K562 (cell line): Measurements from ENCODE around the gene ZNF521. TPM values are rescaled to one million over a fixed set of nuclear protein-coding genes. Genes with fewer than 3 reads are reported as not detected.

Source experiments
- ATAC-seq: fragments of 200-7000 bp; cut with Tn5 transposase; 3 replicates; pipeline ENCODE4 v1.9.1; 2020; ENCODE audit warnings: moderate library complexity
- BruUV-seq: library from RNA; stranded (reverse); fragments of 400-500 nt; replicated peaks from 2 replicates; lab custom pipeline; 2021; lab: Mats Ljungman, UMichigan
- CTCF ChIA-PET: fragments of 300-600 bp; formaldehyde crosslinking; extraction: SDS; loops from one replicate; lab custom pipeline; 2021; ENCODE audit warnings: low intra/inter-chr PET ratio; lab: Yijun Ruan, JAX
- POLR2A ChIA-PET: fragments of 300-600, 350-650 bp; sonication (Branson Sonifier 250); formaldehyde crosslinking; extraction: SDS; loops from one replicate; lab custom pipeline; 2021; ENCODE audit warnings: antibody characterized with exemption, inconsistent platforms; lab: Yijun Ruan, JAX
- DNase-seq, 4 experiments: peaks; one replicate each; pipeline versions ENCODE4 v3.0.0 to v3.0.0-alpha.2; 2011 to 2018; ENCODE audit warnings: low spot score in 3 of 4, mixed read lengths in 3 of 4; ENCODE audit errors: extremely low read depth in 1 of 4
- FAIRE-seq: peaks from 2 replicates; lab custom pipeline; 2011; peaks lifted over from hg19 to GRCh38; lab: Jason Lieb, UNC
- H2AFZ ChIP-seq: 2 replicates; pipeline ENCODE4 v1.6.0; 2011; ENCODE audit warnings: low read depth, low read length, control low read depth, inconsistent platforms
- H3K27ac ChIP-seq: fragments of 200-600 bp; 3 replicates; pipeline ENCODE4 v1.8.0; 2011; ENCODE audit warnings: low read depth, mild to moderate bottlenecking, control low read depth, inconsistent platforms, low read length, moderate library complexity, mixed read lengths; ENCODE audit errors: extremely low read depth
- H3K27me3 ChIP-seq, 2 experiments: fragments of 300-600 bp in 1 of 2; 2 replicates in 1 of 2; 3 replicates in 1 of 2; pipeline versions ENCODE4 v1.6.0 to v1.8.0; 2011; ENCODE audit warnings: inconsistent platforms in 2 of 2, low read length in 2 of 2, mild to moderate bottlenecking in 1 of 2, mixed read lengths in 1 of 2, moderate library complexity in 1 of 2; ENCODE audit not compliant: control insufficient read depth in 2 of 2, insufficient read depth in 2 of 2
- H3K36me3 ChIP-seq: fragments of 300-600 bp; 3 replicates; pipeline ENCODE4 v1.8.0; 2011; ENCODE audit warnings: mild to moderate bottlenecking, low read length, inconsistent platforms; ENCODE audit not compliant: control insufficient read depth, insufficient read depth
- H3K4me1 ChIP-seq, 2 experiments: fragments of 200-600 bp in 1 of 2; replicated peaks in 1 of 2; 2 replicates in 1 of 2; 3 replicates in 1 of 2; pipeline versions ENCODE4 v1.5.1 to v1.8.0; 2011; ENCODE audit warnings: inconsistent platforms in 2 of 2, low read length in 2 of 2, mild to moderate bottlenecking in 1 of 2, mixed read lengths in 1 of 2, moderate library complexity in 1 of 2; ENCODE audit not compliant: control insufficient read depth in 2 of 2, insufficient read depth in 2 of 2
- H3K4me2 ChIP-seq: 2 replicates; pipeline ENCODE4 v1.6.1; 2011; ENCODE audit warnings: low read length, control low read depth, inconsistent platforms, mixed read lengths; ENCODE audit not compliant: insufficient read depth
- H3K4me3 ChIP-seq: fragments of 200-600 bp; sonication (generic), shearing (Covaris generic); 2 replicates; pipeline ENCODE4 v1.5.1; 2016; ENCODE audit warnings: control low read depth, inconsistent platforms
- H3K79me2 ChIP-seq: fragments of 200-600 bp; 3 replicates; pipeline ENCODE4 v1.8.0; 2011; ENCODE audit warnings: low read length, inconsistent platforms; ENCODE audit not compliant: control insufficient read depth, insufficient read depth
- H3K9ac ChIP-seq, 2 experiments: 2 replicates each; pipeline versions ENCODE4 v1.6.0 to v1.6.1; 2011; ENCODE audit warnings: low read depth in 2 of 2, low read length in 2 of 2, control low read depth in 1 of 2, inconsistent platforms in 1 of 2, mild to moderate bottlenecking in 1 of 2, mixed read lengths in 1 of 2; ENCODE audit not compliant: insufficient read depth in 1 of 2
- H3K9me1 ChIP-seq: one replicate; pipeline ENCODE4 v1.6.0; 2011; ENCODE audit warnings: inconsistent platforms, mild to moderate bottlenecking, low read length, moderate library complexity; ENCODE audit not compliant: control insufficient read depth, insufficient read depth
- H3K9me3 ChIP-seq: replicated peaks from 2 replicates; pipeline ENCODE4 v1.5.1; 2011; ENCODE audit warnings: low read depth, low read length, inconsistent platforms; ENCODE audit not compliant: control insufficient read depth, insufficient read depth
- H4K20me1 ChIP-seq: replicated peaks from 2 replicates; pipeline ENCODE4 v1.6.1; 2011; ENCODE audit warnings: low read length, inconsistent platforms, mixed read lengths; ENCODE audit not compliant: control insufficient read depth, insufficient read depth
- CEBPG ChIP-seq, 3 experiments: fragments of 200-800 bp in 1 of 3; sonication (Bioruptor generic) in 1 of 3; sonication (generic) in 1 of 3; formaldehyde crosslinking in 1 of 3; IDR thresholded peaks in 2 of 3; conservative IDR thresholded peaks in 1 of 3; 2 replicates each; pipeline versions ENCODE4 v1.6.1 to v1.8.0; 2016 to 2022; ENCODE audit warnings: missing compliant biosample characterization in 2 of 3, missing genetic modification characterization in 2 of 3, mild to moderate bottlenecking in 1 of 3, missing genetic modification reagents in 1 of 3
- DIDO1 ChIP-seq: fragments of 450-650 bp; IDR thresholded peaks from 2 replicates; pipeline ENCODE4 v1.6.1; 2016; ENCODE audit warnings: low read depth, missing biosample characterization, missing genetic modification characterization
- DMBX1 ChIP-seq: fragments of 250-450 bp; sonication (Bioruptor Pico); IDR thresholded peaks from 2 replicates; pipeline ENCODE4 v1.8.0; 2022; ENCODE audit warnings: inconsistent platforms, mild to moderate bottlenecking, moderate library complexity, borderline replicate concordance
- E2F6 ChIP-seq, 2 experiments: IDR thresholded peaks; 2 replicates each; pipeline ENCODE4 v1.6.1; 2011; ENCODE audit warnings: borderline replicate concordance in 1 of 2, control low read depth in 1 of 2, low read depth in 1 of 2, low read length in 1 of 2, mild to moderate bottlenecking in 1 of 2, mixed read lengths in 1 of 2, moderate library complexity in 1 of 2; ENCODE audit not compliant: insufficient read depth in 1 of 2, insufficient read length in 1 of 2, poor library complexity in 1 of 2, severe bottlenecking in 1 of 2; ENCODE audit errors: extremely low read depth in 1 of 2
- ERF ChIP-seq: fragments of 450-650 bp; formaldehyde crosslinking; IDR thresholded peaks from 2 replicates; pipeline ENCODE4 v1.4.0; 2020; ENCODE audit warnings: mild to moderate bottlenecking, mixed read lengths
- ESRRB ChIP-seq: fragments of 250-450 bp; sonication (Bioruptor Pico); IDR thresholded peaks from 2 replicates; pipeline ENCODE4 v1.5.0; 2020; ENCODE audit warnings: mild to moderate bottlenecking, moderate library complexity, borderline replicate concordance
- FOSL1 ChIP-seq: fragments of 200-800 bp; sonication (Bioruptor generic); conservative IDR thresholded peaks from 2 replicates; pipeline ENCODE4 v1.6.1; 2016; ENCODE audit warnings: missing genetic modification characterization, missing compliant biosample characterization
- FOXK1 ChIP-seq: sonication (generic); formaldehyde crosslinking; IDR thresholded peaks from 2 replicates; pipeline ENCODE4 v1.8.0; 2022; ENCODE audit warnings: missing genetic modification reagents, mild to moderate bottlenecking, borderline replicate concordance
- NCOA4 ChIP-seq: fragments of 450-650 bp; IDR thresholded peaks from 2 replicates; pipeline ENCODE4 v1.6.1; 2018; ENCODE audit warnings: mild to moderate bottlenecking; ENCODE audit not compliant: partially characterized antibody
- NR4A1 ChIP-seq, 2 experiments: fragments of 250-450 bp in 1 of 2; fragments of 450-650 bp in 1 of 2; sonication (Bioruptor Pico) in 1 of 2; IDR thresholded peaks; 2 replicates each; pipeline versions ENCODE4 v1.4.0 to v1.6.1; 2016 to 2020; ENCODE audit warnings: mild to moderate bottlenecking in 2 of 2, missing compliant biosample characterization in 1 of 2, missing genetic modification characterization in 1 of 2, moderate library complexity in 1 of 2
- SAFB ChIP-seq: fragments of 200-400 bp; formaldehyde crosslinking; IDR thresholded peaks from 2 replicates; pipeline ENCODE4 v1.6.1; 2017; ENCODE audit warnings: low read depth, low read length, borderline replicate concordance
- SIN3A ChIP-seq, 2 experiments: fragments of 150-350 bp in 1 of 2; IDR thresholded peaks; 2 replicates each; pipeline ENCODE4 v1.6.1; 2011 to 2016; ENCODE audit warnings: borderline replicate concordance in 2 of 2, low read depth in 2 of 2, low read length in 2 of 2, mild to moderate bottlenecking in 2 of 2, moderate library complexity in 2 of 2; ENCODE audit not compliant: control insufficient read depth in 1 of 2
- STAG1 ChIP-seq: sonication (generic); formaldehyde crosslinking; IDR thresholded peaks from 2 replicates; pipeline ENCODE4 v1.5.0; 2020; ENCODE audit warnings: missing genetic modification reagents, borderline replicate concordance
- TCF3 ChIP-seq: sonication (generic); formaldehyde crosslinking; IDR thresholded peaks from 2 replicates; pipeline ENCODE4 v1.4.0; 2020; ENCODE audit warnings: mild to moderate bottlenecking, missing genetic modification reagents
- ZNF57 ChIP-seq: fragments of 450-650 bp; formaldehyde crosslinking; IDR thresholded peaks from 2 replicates; pipeline ENCODE4 v1.4.0; 2020; ENCODE audit warnings: mild to moderate bottlenecking, moderate library complexity
- in situ Hi-C: fragments of 300-500 bp; cut with MboI; formaldehyde crosslinking; loops from 4 replicates; pipeline ENCODE4 v1.15.0; 2018; ENCODE audit warnings: inconsistent platforms, mixed read lengths
- intact Hi-C: fragments of 100-400 bp; cut with micrococcal nuclease; formaldehyde crosslinking; loops from 2 replicates; pipeline ENCODE4 v1.14.2; 2022
- polyA plus RNA-seq, 8 experiments: library from polyadenylated mRNA; depleted of rRNA in 4 of 8; stranded (reverse) in 5 of 8; unstranded in 3 of 8; fragments of >200 nt; fragmentation: Nextera tagmentation in 2 of 8; fragmentation: Illumina TruSeq in 1 of 8; extraction: Ambion mirVana in 2 of 8; extraction: Trizol in 1 of 8; gene quantifications; 2 replicates each; pipeline versions ENCODE4 v1.2.1 to v1.2.3, GENCODE V29; 2011 to 2014; ENCODE audit warnings: inconsistent platforms in 1 of 8, missing spikeins in 1 of 8
- total RNA-seq, 7 experiments: library from RNA; depleted of rRNA in 6 of 7; stranded (reverse); fragments of >200 nt in 6 of 7; fragmentation: Illumina TruSeq in 2 of 7; extraction: Trizol in 2 of 7; gene quantifications; 2 replicates each; pipeline versions ENCODE4 v1.2.1 to v1.2.3, GENCODE V29; 2011 to 2021; ENCODE audit warnings: low replicate concordance in 1 of 7
- TF ChIP-seq, protein P1 (sequence below): sonication (generic); formaldehyde crosslinking; IDR thresholded peaks from 2 replicates; pipeline ENCODE4 v1.8.0; 2023; ENCODE audit warnings: mild to moderate bottlenecking, missing genetic modification reagents
- TF ChIP-seq, protein P2 (sequence below): fragments of 200-800 bp; sonication (Bioruptor generic); IDR thresholded peaks from 2 replicates; pipeline ENCODE4 v1.6.1; 2017; ENCODE audit warnings: missing genetic modification characterization, missing compliant biosample characterization

Gene ZNF521
- total and polyA plus RNA-seq, 9 of the 15 experiments (the other 6 are each of a cell fraction or from before 2014, with no cell fraction given): 1.2 to 5.8 (median 1.6) TPM

DNA sequence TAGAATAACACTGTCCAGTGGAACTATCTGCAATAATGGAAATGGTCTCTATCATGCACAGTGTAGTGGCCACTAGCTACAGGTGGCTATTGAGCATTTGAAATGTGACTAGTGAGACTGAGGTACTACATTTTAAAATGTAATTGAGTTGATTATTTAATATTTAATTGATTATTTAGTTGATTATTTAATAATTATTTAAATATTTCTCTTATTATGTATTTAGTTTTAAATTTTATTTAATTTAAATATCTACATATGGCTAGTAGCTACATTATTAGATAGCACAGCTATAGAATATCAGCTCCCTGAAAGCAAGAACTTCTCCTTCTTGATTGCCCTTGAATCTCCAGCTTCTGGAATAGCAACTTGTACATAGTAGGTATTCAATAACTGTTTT lies 12.8 kb upstream of the ZNF521 start:
- Histone ChIP-seq H2AFZ (no peak overlapping the region), H3K4me2 (no peak overlapping the region), H3K27ac (no peak overlapping the region), H4K20me1 (no peaks in the 10 kb centered on the region), H3K4me3 (no peak overlapping the region), H3K9ac (no peak overlapping the region), H3K79me2 (no peaks in the 10 kb centered on the region), H3K27me3 (no peaks in the 10 kb centered on the region), H3K9me3 (no peaks in the 10 kb centered on the region), H3K4me1 (no peaks in the 10 kb centered on the region), H3K36me3 (no peaks in the 10 kb centered on the region), H3K9me1 (no peaks in the 10 kb centered on the region)
- DNase-seq (no peak), FAIRE-seq (no peak), ATAC-seq (no peak)
- POLR2A ChIA-PET: interaction anchor here (0.6 to 1.6 kb wide), 3 partner anchors 10 to 277 kb away, joined by 3 to 4 read pairs (median 3); no protein-coding TSS in a partner anchor
- in situ Hi-C loops (no loop called here), intact Hi-C loops (no loop called here)
- CTCF ChIA-PET: no interaction called here
- no TSS peak for BruUV-seq
- TF ChIP-seq, protein P1, sequence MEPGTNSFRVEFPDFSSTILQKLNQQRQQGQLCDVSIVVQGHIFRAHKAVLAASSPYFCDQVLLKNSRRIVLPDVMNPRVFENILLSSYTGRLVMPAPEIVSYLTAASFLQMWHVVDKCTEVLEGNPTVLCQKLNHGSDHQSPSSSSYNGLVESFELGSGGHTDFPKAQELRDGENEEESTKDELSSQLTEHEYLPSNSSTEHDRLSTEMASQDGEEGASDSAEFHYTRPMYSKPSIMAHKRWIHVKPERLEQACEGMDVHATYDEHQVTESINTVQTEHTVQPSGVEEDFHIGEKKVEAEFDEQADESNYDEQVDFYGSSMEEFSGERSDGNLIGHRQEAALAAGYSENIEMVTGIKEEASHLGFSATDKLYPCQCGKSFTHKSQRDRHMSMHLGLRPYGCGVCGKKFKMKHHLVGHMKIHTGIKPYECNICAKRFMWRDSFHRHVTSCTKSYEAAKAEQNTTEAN: no peak
- TF ChIP-seq TCF3 (CRISPR knock-in tag): no peak
- no peak for TF ChIP-seq E2F6 (IDR thresholded peaks at IDR 0.05; ENCODE audit: borderline replicate concordance in 1 of 2, extremely low read depth in 1 of 2, insufficient read depth in 1 of 2, insufficient read length in 1 of 2, low read depth in 1 of 2, low read length in 1 of 2, poor library complexity in 1 of 2, severe bottlenecking in 1 of 2)
- TF ChIP-seq, protein P2, sequence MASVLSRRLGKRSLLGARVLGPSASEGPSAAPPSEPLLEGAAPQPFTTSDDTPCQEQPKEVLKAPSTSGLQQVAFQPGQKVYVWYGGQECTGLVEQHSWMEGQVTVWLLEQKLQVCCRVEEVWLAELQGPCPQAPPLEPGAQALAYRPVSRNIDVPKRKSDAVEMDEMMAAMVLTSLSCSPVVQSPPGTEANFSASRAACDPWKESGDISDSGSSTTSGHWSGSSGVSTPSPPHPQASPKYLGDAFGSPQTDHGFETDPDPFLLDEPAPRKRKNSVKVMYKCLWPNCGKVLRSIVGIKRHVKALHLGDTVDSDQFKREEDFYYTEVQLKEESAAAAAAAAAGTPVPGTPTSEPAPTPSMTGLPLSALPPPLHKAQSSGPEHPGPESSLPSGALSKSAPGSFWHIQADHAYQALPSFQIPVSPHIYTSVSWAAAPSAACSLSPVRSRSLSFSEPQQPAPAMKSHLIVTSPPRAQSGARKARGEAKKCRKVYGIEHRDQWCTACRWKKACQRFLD: no peak
- TF ChIP-seq ESRRB (CRISPR knock-in tag): no peak
- no peak for TF ChIP-seq SIN3A (IDR thresholded peaks at IDR 0.05; ENCODE audit: borderline replicate concordance in 2 of 2, control insufficient read depth in 1 of 2, low read depth in 2 of 2, low read length in 2 of 2)
- no peak for TF ChIP-seq ZNF57 (CRISPR knock-in tag)
- no peak for TF ChIP-seq STAG1 (CRISPR knock-in tag)
- TF ChIP-seq CEBPG (CRISPR knock-in tag; IDR thresholded peaks at IDR 0.05): no peak
- no peak for TF ChIP-seq CEBPG (tag; conservative IDR thresholded peaks at IDR 0.05 in 1 of 2, IDR thresholded peaks at IDR 0.05 in 1 of 2)
- no peak for TF ChIP-seq SAFB
- no peak for TF ChIP-seq FOXK1
- no peak for TF ChIP-seq DIDO1 (tag)
- TF ChIP-seq FOSL1: no peak
- no peak for TF ChIP-seq ERF
- TF ChIP-seq NR4A1 (CRISPR knock-in tag; IDR thresholded peaks at IDR 0.05): no peak
- no peak for TF ChIP-seq NR4A1 (tag; IDR thresholded peaks at IDR 0.05)
- TF ChIP-seq DMBX1: no peak
- no peak for TF ChIP-seq NCOA4
